Caco-2 (cell line): Measurements from ENCODE around the gene AP2M1. TPM values are rescaled to one million over a fixed set of nuclear protein-coding genes. Genes with fewer than 3 reads are reported as not detected.

Experiments used
- BruUV-seq: library from RNA; stranded (reverse); fragments of 400-500 nt; replicated peaks from 2 replicates; lab custom pipeline; 2021; lab: Mats Ljungman, UMichigan
- CTCF ChIA-PET: fragments of 300-600 bp; sonication (Branson Sonifier 250); formaldehyde crosslinking; loops from one replicate; lab custom pipeline; 2022; ENCODE audit warnings: antibody characterized with exemption; lab: Charles Lee
- POLR2A ChIA-PET: fragments of 300-600 bp; sonication (Branson Sonifier 250); formaldehyde crosslinking; loops from one replicate; lab custom pipeline; 2022; ENCODE audit warnings: antibody characterized with exemption; lab: Charles Lee
- DNase-seq, 2 experiments: peaks; one replicate each; pipeline versions ENCODE4 v3.0.0 to v3.0.0-alpha.2; 2020 to 2022
- H3K27me3 ChIP-seq: replicated peaks from 2 replicates; pipeline ENCODE4 v1.6.0; 2011; ENCODE audit warnings: low read length; ENCODE audit not compliant: control insufficient read depth, insufficient read depth
- H3K36me3 ChIP-seq: 2 replicates; pipeline ENCODE4 v1.5.1; 2011; ENCODE audit warnings: low read length; ENCODE audit not compliant: control insufficient read depth, insufficient read depth
- H3K4me1 ChIP-seq: fragments of 250-450 bp; sonication (Bioruptor Pico); 2 replicates; pipeline ENCODE4 v1.5.1; 2020; ENCODE audit warnings: mild to moderate bottlenecking
- H3K4me3 ChIP-seq: 2 replicates; pipeline ENCODE4 v1.5.1; 2011; ENCODE audit warnings: low read depth, mild to moderate bottlenecking, control low read depth, low read length
- H3K9me3 ChIP-seq: fragments of 250-450 bp; sonication (Bioruptor Pico); 2 replicates; pipeline ENCODE4 v1.5.1; 2020; ENCODE audit warnings: mild to moderate bottlenecking, moderate library complexity
- H3K27ac Mint-ChIP-seq: one replicate; pipeline ENCODE4 v1.8.0; 2022; ENCODE audit warnings: mixed read lengths; ENCODE audit not compliant: unreplicated experiment
- H3K27me3 Mint-ChIP-seq: one replicate; pipeline ENCODE4 v1.8.0; 2022; ENCODE audit warnings: mixed read lengths; ENCODE audit not compliant: insufficient read depth, unreplicated experiment
- H3K36me3 Mint-ChIP-seq: one replicate; pipeline ENCODE4 v1.8.0; 2022; ENCODE audit warnings: mild to moderate bottlenecking, mixed read lengths; ENCODE audit not compliant: insufficient read depth, unreplicated experiment
- H3K4me1 Mint-ChIP-seq: one replicate; pipeline ENCODE4 v1.8.0; 2022; ENCODE audit warnings: low read depth, mixed read lengths; ENCODE audit not compliant: unreplicated experiment
- H3K4me3 Mint-ChIP-seq: one replicate; pipeline ENCODE4 v1.8.0; 2022; ENCODE audit warnings: mild to moderate bottlenecking, moderate library complexity, mixed read lengths; ENCODE audit not compliant: unreplicated experiment
- H3K9me3 Mint-ChIP-seq: one replicate; pipeline ENCODE4 v1.8.0; 2022; ENCODE audit warnings: mixed read lengths; ENCODE audit not compliant: unreplicated experiment
- intact Hi-C: fragments of 100-400 bp; cut with micrococcal nuclease; formaldehyde crosslinking; loops from one replicate; pipeline ENCODE4 v1.10.0; 2022; ENCODE audit not compliant: unreplicated experiment
- total RNA-seq: library from RNA; stranded (reverse); gene quantifications from 2 replicates; pipeline ENCODE4 v1.2.3, GENCODE V29; 2022
- TF ChIP-seq, protein P1 (sequence below), 2 experiments: fragments of 200-600 bp in 1 of 2; IDR thresholded peaks; 1 replicate in 1 of 2; 2 replicates in 1 of 2; pipeline versions ENCODE4 v1.5.1 to v1.8.0; 2011 to 2022; ENCODE audit warnings: antibody characterized with exemption in 1 of 2, control low read depth in 1 of 2, inconsistent platforms in 1 of 2, low read depth in 1 of 2, low read length in 1 of 2, mild to moderate bottlenecking in 1 of 2, moderate library complexity in 1 of 2; ENCODE audit not compliant: insufficient read depth in 1 of 2, severe bottlenecking in 1 of 2, unreplicated experiment in 1 of 2

Gene AP2M1
- total RNA-seq, 1 experiment from 2014 or later: 214 TPM

GRCh38 chr3:184196536-184196935 lies 21.9 kb downstream of the AP2M1 start:
- ChIA-PET CTCF (no interaction called here), POLR2A (interaction anchor here (1.5 kb wide), 1 partner anchor 10 kb away, joined by 3 read pairs; no protein-coding TSS in a partner anchor)
- no peak overlapping the region for H3K27ac Mint-ChIP-seq
- no peaks in the 10 kb centered on the region for H3K9me3 Mint-ChIP-seq
- H3K27me3 Mint-ChIP-seq: no peaks in the 10 kb centered on the region
- no peaks in the 10 kb centered on the region for H3K4me1 Mint-ChIP-seq
- TF ChIP-seq, protein P1, sequence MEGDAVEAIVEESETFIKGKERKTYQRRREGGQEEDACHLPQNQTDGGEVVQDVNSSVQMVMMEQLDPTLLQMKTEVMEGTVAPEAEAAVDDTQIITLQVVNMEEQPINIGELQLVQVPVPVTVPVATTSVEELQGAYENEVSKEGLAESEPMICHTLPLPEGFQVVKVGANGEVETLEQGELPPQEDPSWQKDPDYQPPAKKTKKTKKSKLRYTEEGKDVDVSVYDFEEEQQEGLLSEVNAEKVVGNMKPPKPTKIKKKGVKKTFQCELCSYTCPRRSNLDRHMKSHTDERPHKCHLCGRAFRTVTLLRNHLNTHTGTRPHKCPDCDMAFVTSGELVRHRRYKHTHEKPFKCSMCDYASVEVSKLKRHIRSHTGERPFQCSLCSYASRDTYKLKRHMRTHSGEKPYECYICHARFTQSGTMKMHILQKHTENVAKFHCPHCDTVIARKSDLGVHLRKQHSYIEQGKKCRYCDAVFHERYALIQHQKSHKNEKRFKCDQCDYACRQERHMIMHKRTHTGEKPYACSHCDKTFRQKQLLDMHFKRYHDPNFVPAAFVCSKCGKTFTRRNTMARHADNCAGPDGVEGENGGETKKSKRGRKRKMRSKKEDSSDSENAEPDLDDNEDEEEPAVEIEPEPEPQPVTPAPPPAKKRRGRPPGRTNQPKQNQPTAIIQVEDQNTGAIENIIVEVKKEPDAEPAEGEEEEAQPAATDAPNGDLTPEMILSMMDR (IDR thresholded peaks at IDR 0.05; ENCODE audit: insufficient read depth in 1 of 2, low read depth in 1 of 2, low read length in 1 of 2, severe bottlenecking in 1 of 2, unreplicated experiment in 1 of 2): no peak
- no peaks in the 10 kb centered on the region for H3K9me3 ChIP-seq
- intact Hi-C loops: no loop called here
- H3K4me3 Mint-ChIP-seq: no peak overlapping the region
- peaks cover 45% of the 10 kb centered on the region for H3K36me3 Mint-ChIP-seq
- no peaks in the 10 kb centered on the region for H3K27me3 ChIP-seq
- H3K4me3 ChIP-seq: no peak overlapping the region
- no peak for DNase-seq
- no TSS peak for BruUV-seq
- H3K36me3 ChIP-seq: peaks cover 3% of the 10 kb centered on the region; the same call in 1 of the 2 replicates
- no peaks in the 10 kb centered on the region for H3K4me1 ChIP-seq

DNA sequence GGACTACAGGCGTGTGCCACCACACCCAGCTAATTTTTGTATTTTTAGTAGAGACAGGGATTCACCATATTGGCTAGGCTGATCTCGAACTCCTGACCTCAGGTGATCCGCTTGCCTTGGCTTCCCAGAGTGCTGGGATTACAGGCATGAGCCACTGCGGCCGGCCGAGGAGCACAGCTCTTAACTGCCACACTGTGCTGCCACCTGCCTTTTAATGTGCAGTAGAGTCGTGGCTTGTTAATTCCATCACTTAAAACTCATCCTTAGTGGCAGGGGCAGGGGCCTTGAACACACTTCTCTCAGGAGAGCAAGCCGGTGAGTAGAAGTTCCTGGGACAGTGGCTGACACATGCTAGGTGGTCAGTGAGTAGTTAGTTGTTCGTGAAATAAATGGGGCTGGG lies 23.9 kb downstream of the AP2M1 start:
- peaks cover 3% of the 10 kb centered on the region; the same call in 1 of the 2 replicates for H3K36me3 ChIP-seq
- DNase-seq: no peak
- TF ChIP-seq, protein P1 (IDR thresholded peaks at IDR 0.05; ENCODE audit: insufficient read depth in 1 of 2, low read depth in 1 of 2, low read length in 1 of 2, severe bottlenecking in 1 of 2, unreplicated experiment in 1 of 2): no peak
- POLR2A ChIA-PET: no interaction called here
- CTCF ChIA-PET: no interaction called here
- no TSS peak for BruUV-seq
- no peaks in the 10 kb centered on the region for H3K9me3 ChIP-seq
- no peaks in the 10 kb centered on the region for H3K27me3 ChIP-seq
- H3K27ac Mint-ChIP-seq: no peak overlapping the region
- no peak overlapping the region for H3K4me3 Mint-ChIP-seq
- H3K4me3 ChIP-seq: no peak overlapping the region
- H3K4me1 Mint-ChIP-seq: no peaks in the 10 kb centered on the region
- H3K9me3 Mint-ChIP-seq: no peaks in the 10 kb centered on the region
- intact Hi-C loops: no loop called here
- no peaks in the 10 kb centered on the region for H3K4me1 ChIP-seq
- peaks cover 26% of the 10 kb centered on the region for H3K36me3 Mint-ChIP-seq
- H3K27me3 Mint-ChIP-seq: no peaks in the 10 kb centered on the region

GRCh38 chr3:184200825-184201224 lies 26.2 kb downstream of the AP2M1 start:
- intact Hi-C loops: no loop called here
- Mint-ChIP-seq H3K27me3 (peaks cover 3% of the 10 kb centered on the region), H3K36me3 (peaks cover 8% of the 10 kb centered on the region), H3K27ac (no peak overlapping the region), H3K4me1 (no peaks in the 10 kb centered on the region), H3K9me3 (no peaks in the 10 kb centered on the region), H3K4me3 (no peak overlapping the region)
- no peak for DNase-seq
- ChIA-PET CTCF (no interaction called here), POLR2A (no interaction called here)
- Histone ChIP-seq H3K27me3 (no peaks in the 10 kb centered on the region), H3K9me3 (no peaks in the 10 kb centered on the region), H3K4me1 (no peaks in the 10 kb centered on the region), H3K36me3 (no peaks in the 10 kb centered on the region), H3K4me3 (no peak overlapping the region)
- no TSS peak for BruUV-seq
- TF ChIP-seq, protein P1 (IDR thresholded peaks at IDR 0.05; ENCODE audit: insufficient read depth in 1 of 2, low read depth in 1 of 2, low read length in 1 of 2, severe bottlenecking in 1 of 2, unreplicated experiment in 1 of 2): no peak
